ENCODE measurements around the gene RUNX1.

DNA sequence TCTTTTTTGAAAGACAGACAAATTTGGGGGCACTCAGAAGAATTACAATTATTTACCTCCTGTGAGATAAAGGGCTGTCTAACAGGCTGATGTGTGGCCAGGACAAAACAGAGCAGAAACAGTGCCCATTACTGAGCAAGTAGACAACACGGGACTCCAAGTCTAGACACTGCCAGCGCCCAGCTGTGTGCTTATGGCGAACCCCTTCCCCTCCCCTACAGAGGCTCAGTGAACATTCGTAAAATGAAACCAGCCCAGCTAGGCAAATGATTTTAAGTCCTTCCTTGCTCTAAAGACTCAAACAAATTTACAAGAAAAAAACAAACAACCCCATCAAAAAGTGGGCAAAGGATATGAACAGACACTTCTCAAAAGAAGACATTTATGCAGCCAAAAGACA lies 91.1 kb downstream of the RUNX1 start:
- no peak for TF ChIP-seq CTCF (IDR thresholded peaks at IDR 0.05)
- TF ChIP-seq ZFX (IDR thresholded peaks at IDR 0.05; ENCODE audit: borderline replicate concordance) = no peak

Data from 22Rv1 (cell line).